ENCODE data around the gene PTDSS2.

GRCh38 chr11:535210-535518, 85.1 kb downstream of the PTDSS2 start:
- no peak for TF ChIP-seq CTCF (IDR thresholded peaks at IDR 0.05; ENCODE audit: low read depth, low read length, poor library complexity, severe bottlenecking)
- no peak for TF ChIP-seq EZH2phosphoT487 (IDR thresholded peaks at IDR 0.05; ENCODE audit: borderline replicate concordance, low read length)

Measured in DOHH2 (cell line).